ENCODE results near the gene METTL3. TPM values are rescaled to one million over a fixed set of nuclear protein-coding genes. Genes with fewer than 3 reads are reported as not detected.
A peak's percentile ranks its signal among the peaks of the same experiment; 100 is the strongest.

Gene METTL3
- total and polyA plus RNA-seq, 2 donors = 67.5 to 69.3 TPM

DNA sequence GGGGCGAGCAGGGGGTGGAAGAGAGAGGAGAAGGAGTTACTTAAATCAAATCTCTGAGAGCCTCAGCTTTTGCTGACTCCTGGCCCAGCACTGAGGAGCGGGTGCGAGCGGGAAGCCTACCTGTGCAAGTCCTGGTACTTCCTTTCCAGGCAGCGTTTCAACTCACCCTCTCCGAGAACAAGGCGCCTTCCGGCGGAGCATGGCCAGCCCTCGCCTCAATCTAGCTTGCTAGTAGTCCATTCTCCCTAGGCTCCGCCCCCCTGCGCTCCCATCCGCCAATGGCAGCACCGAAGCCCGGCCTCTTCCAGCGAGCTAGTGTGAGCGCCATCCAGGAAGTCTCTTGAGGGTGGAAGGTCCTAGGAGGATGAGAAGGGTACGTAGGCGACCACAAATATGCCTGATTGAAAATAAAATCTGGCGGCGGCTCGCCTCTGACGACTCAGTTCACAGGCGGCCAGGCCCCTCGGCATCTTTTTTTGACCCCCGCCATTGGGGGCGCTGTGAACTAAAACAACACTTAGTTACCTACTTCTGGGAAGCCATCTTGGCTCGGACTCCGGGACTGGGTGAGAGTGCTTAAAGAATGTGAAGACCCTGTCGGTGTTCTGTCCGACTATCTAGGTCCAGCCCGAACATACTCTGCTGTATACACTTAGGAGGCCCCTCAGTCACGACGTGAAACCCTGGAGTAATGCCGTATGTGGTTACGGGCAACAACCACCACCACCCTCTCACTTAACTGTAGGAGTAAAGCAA lies 55.0 kb downstream of the METTL3 start, which contains the start of gene CHD8:
CHD8 (minus strand) TSS at position 212 of the 756 bp plus-strand sequence. CDS start 24,480 bp downstream, outside the sequence.
- WGBS = under 1% methylated on average over 36 of the region's 36 CpGs
- Histone ChIP-seq H3K36me3 (ENCODE audit: control insufficient read depth in 2 of 2, insufficient read depth in 2 of 2, low read length in 1 of 2) (peaks cover 5 to 15% of the 10 kb centered on the region in 2 donors), H3K9me3 (ENCODE audit: control insufficient read depth in 2 of 2, insufficient read depth in 1 of 2, low read length in 1 of 2) (no peaks in the 10 kb centered on the region), H3K4me1 (ENCODE audit: control insufficient read depth in 2 of 2, insufficient read depth in 2 of 2, low read length in 2 of 2) (peaks cover 11 to 12% of the 10 kb centered on the region in 2 donors), H3K27ac (ENCODE audit: low read depth in 1 of 2, low read length in 1 of 2) (peak within 1 kb of the TSS; percentile 91 to 99), H3K27me3 (ENCODE audit: control insufficient read depth in 2 of 2, insufficient read depth in 1 of 2, low read length in 1 of 2) (no peaks in the 10 kb centered on the region), H3K4me3 (ENCODE audit: low read length in 2 of 2) (peak within 1 kb of the TSS; percentile 94 to 99)
- peak; percentile 98 to 100 (median 99) for DNase-seq (ENCODE audit: low read depth in 6 of 9, low spot score in 9 of 9)

DNA sequence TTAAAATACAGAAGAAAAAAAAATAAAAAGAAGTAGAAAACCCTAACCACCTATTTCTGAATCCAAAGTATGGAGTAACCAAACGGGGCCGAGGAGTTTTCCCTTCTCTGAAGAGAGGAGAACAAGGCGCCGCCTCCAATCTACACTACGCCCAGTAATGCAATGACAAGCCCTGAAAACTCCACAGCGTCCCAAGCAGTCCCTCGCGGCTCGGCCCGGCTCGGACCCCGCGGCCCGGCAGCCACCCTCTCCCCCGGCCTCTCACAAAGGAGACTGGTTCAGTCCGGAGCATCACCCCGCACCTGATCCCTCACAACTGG lies 55.6 kb downstream of the METTL3 start:
- peak overlapping the region; percentile 83 to 87 for H3K27ac ChIP-seq (ENCODE audit: low read depth in 1 of 2, low read length in 1 of 2)
- peaks cover 0 to 9% of the 10 kb centered on the region in 2 donors for H3K36me3 ChIP-seq (ENCODE audit: control insufficient read depth in 2 of 2, insufficient read depth in 2 of 2, low read length in 1 of 2)
- no peaks in the 10 kb centered on the region for H3K9me3 ChIP-seq (ENCODE audit: control insufficient read depth in 2 of 2, insufficient read depth in 1 of 2, low read length in 1 of 2)
- peak in 2 of 9 donors; percentile 4 to 14 for DNase-seq (ENCODE audit: low read depth in 6 of 9, low spot score in 9 of 9)
- 1% methylated on average over 17 of the region's 17 CpGs for WGBS
- peak overlapping the region; percentile 94 to 99 for H3K4me3 ChIP-seq (ENCODE audit: low read length in 2 of 2)
- H3K4me1 ChIP-seq (ENCODE audit: control insufficient read depth in 2 of 2, insufficient read depth in 2 of 2, low read length in 2 of 2) = peaks cover 11 to 12% of the 10 kb centered on the region in 2 donors
- H3K27me3 ChIP-seq (ENCODE audit: control insufficient read depth in 2 of 2, insufficient read depth in 1 of 2, low read length in 1 of 2) = no peaks in the 10 kb centered on the region

DNA sequence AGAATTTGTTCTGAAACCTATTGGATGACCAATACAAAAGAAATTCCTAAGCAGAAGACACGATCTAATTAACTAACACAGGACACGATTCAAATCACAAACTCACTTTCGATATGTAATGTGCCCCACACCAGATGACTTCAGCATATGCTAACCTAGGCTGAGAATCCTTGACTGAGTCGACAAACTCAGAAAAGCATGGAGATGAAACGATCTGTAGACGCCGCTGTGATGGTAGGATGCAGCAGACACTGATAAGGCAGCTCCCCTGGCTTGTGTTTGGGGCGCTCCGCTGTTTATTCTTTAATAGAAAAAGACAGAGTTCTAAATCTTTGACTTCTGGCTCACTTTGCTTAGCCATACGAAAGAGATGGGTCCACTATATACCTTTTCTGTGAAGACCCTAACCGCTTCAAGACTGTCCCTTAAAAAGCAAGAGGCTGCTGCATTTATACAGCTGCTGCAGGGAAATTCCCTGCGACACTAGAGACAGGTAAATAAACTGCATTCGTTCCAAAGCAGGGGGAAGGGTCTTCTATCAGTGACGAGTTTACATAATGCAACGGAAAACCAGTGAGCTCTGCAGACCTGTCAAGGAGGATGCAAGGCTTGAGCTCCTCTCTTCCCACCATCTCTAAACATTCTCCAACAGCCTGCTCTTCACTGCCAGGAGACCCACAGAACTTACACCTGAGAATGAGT lies 56.1 kb downstream of the METTL3 start:
- Histone ChIP-seq H3K9me3 (ENCODE audit: control insufficient read depth in 2 of 2, insufficient read depth in 1 of 2, low read length in 1 of 2) (no peaks in the 10 kb centered on the region), H3K27me3 (ENCODE audit: control insufficient read depth in 2 of 2, insufficient read depth in 1 of 2, low read length in 1 of 2) (no peaks in the 10 kb centered on the region), H3K36me3 (ENCODE audit: control insufficient read depth in 2 of 2, insufficient read depth in 2 of 2, low read length in 1 of 2) (peaks cover 0 to 8% of the 10 kb centered on the region in 2 donors), H3K4me3 (ENCODE audit: low read length in 2 of 2) (peak overlapping the region; percentile 94 to 99), H3K27ac (ENCODE audit: low read depth in 1 of 2, low read length in 1 of 2) (peak overlapping the region in 1 of 2 donors; percentile 83), H3K4me1 (ENCODE audit: control insufficient read depth in 2 of 2, insufficient read depth in 2 of 2, low read length in 2 of 2) (peaks cover 11 to 12% of the 10 kb centered on the region in 2 donors)
- 53% methylated on average over 15 of the region's 15 CpGs for WGBS
- peak in 3 of 9 donors; percentile 5 to 33 (median 17) for DNase-seq (ENCODE audit: low read depth in 6 of 9, low spot score in 9 of 9)

DNA sequence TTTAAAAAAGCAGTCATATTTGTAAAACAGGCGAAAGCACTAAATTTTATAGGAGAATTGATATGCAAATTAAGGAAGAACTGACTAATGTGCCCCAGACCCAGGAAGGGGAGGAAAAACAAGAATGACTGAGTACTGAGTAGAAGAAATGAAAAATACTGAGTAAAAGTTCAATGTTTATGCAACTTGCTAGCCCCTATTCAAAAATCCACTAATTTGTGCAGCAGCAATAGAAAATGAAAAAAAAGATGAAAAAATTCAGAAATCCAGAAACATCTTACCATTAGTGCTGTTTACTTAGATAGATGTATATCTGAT lies 61.3 kb downstream of the METTL3 start:
- Histone ChIP-seq H3K9me3 (ENCODE audit: control insufficient read depth in 2 of 2, insufficient read depth in 1 of 2, low read length in 1 of 2) (no peaks in the 10 kb centered on the region), H3K27ac (ENCODE audit: low read depth in 1 of 2, low read length in 1 of 2) (no peak overlapping the region), H3K4me3 (ENCODE audit: low read length in 2 of 2) (no peak overlapping the region), H3K4me1 (ENCODE audit: control insufficient read depth in 2 of 2, insufficient read depth in 2 of 2, low read length in 2 of 2) (peaks cover 5 to 7% of the 10 kb centered on the region in 2 donors), H3K36me3 (ENCODE audit: control insufficient read depth in 2 of 2, insufficient read depth in 2 of 2, low read length in 1 of 2) (peaks cover 0 to 2% of the 10 kb centered on the region in 2 donors), H3K27me3 (ENCODE audit: control insufficient read depth in 2 of 2, insufficient read depth in 1 of 2, low read length in 1 of 2) (no peaks in the 10 kb centered on the region)
- DNase-seq (ENCODE audit: low read depth in 6 of 9, low spot score in 9 of 9) = no peak
- WGBS = 96% methylated on average over 1 of the region's 1 CpG

Other genes starting within 250 kb of the METTL3 start
- gene HNRNPC, start 241.9 kb downstream of the METTL3 start, total RNA-seq = 968 TPM
- gene HNRNPC, start 241.9 kb downstream of the METTL3 start, polyA plus RNA-seq = 909 TPM
- gene RPGRIP1, start 231.3 kb downstream of the METTL3 start, total RNA-seq = 0.19 TPM
- 0.30 TPM for gene RPGRIP1, start 231.3 kb downstream of the METTL3 start, polyA plus RNA-seq
- 95.8 TPM for gene SUPT16H, start 127.3 kb downstream of the METTL3 start, total RNA-seq
- gene SUPT16H, start 127.3 kb downstream of the METTL3 start, polyA plus RNA-seq = 64.5 TPM
- gene CHD8, start 55.2 kb downstream of the METTL3 start, total RNA-seq = 46.5 TPM
- gene CHD8, start 55.2 kb downstream of the METTL3 start, polyA plus RNA-seq = 36.8 TPM
- 15.6 TPM for gene RAB2B, start 34.4 kb downstream of the METTL3 start, total RNA-seq
- gene RAB2B, start 34.4 kb downstream of the METTL3 start, polyA plus RNA-seq = 15.7 TPM
- 25.1 TPM for gene TOX4, start 34.1 kb downstream of the METTL3 start, total RNA-seq
- 24.2 TPM for gene TOX4, start 34.1 kb downstream of the METTL3 start, polyA plus RNA-seq
- gene SALL2, start 15.0 kb upstream of the METTL3 start, total RNA-seq = 4.9 TPM
- 4.1 TPM for gene SALL2, start 15.0 kb upstream of the METTL3 start, polyA plus RNA-seq
- gene OR10G3, start 68.7 kb upstream of the METTL3 start, total RNA-seq = not detected
- 0.07 TPM for gene OR10G3, start 68.7 kb upstream of the METTL3 start, polyA plus RNA-seq
- not detected for gene OR10G2, start 123.6 kb upstream of the METTL3 start, total RNA-seq
- gene OR10G2, start 123.6 kb upstream of the METTL3 start, polyA plus RNA-seq = not detected
- 0.09 TPM for gene OR4E2, start 142.5 kb upstream of the METTL3 start, total RNA-seq
- 0.07 TPM for gene OR4E2, start 142.5 kb upstream of the METTL3 start, polyA plus RNA-seq
- 0.05 TPM for gene OR4E1, start 162.5 kb upstream of the METTL3 start, total RNA-seq
- gene OR4E1, start 162.5 kb upstream of the METTL3 start, polyA plus RNA-seq = 0.07 TPM

Data from thymus (tissue), 11 donors.